HUDEP-2 (cell line): Measurements from ENCODE around the gene GADL1.

Experiments
- DNase-seq, 76 experiments: peaks; one replicate each; lab custom pipeline; 2025; ENCODE audit not compliant: unreplicated experiment in 76 of 76; lab: John Stamatoyannopoulos, UW

GADL1 gene

GRCh38 chr3:30698549-30698948, 195.9 kb downstream of the GADL1 start:
- no peak for DNase-seq

GRCh38 chr3:30696896-30697295, 197.6 kb downstream of the GADL1 start:
- DNase-seq: peak in 8 of 76 experiments; percentile 1 to 42 (median 10)

GRCh38 chr3:30696403-30696819, 198.1 kb downstream of the GADL1 start:
- DNase-seq: no peak

DNA sequence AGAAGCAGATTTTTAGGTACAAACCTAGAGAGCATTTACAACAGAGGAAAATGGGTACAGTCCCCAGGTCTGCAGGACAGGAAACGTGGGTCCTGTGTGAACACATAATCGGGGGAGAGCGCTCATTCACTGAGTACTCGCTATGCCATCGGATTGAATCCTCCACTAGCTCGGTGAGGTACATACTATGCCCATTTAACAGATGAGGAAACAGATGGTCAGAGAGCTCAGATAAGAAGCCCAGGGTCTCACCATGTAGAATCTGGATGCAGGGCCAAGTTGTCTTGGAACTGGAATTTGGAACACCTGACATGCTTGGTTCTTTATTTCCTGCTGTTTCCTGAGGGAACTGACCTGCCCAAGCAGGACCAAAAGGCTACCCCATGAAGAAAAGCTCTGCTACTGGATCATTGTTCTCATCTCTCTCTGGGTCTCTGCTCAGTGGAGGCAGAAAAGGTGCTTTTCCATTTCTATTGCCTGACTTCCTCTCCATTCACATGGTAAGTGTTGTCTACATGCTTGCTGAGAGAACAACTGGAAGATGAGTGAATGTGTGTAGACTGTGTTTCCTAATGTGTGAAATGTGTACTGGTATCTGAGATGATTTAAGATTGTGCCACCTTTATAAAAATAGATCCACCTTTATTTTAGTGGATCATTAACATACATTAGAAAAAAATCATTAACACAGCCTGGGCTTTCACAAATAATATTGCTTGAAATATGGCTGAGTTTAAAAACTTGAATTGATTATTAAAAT, 199.0 kb downstream of the GADL1 start:
- DNase-seq: no peak

GRCh38 chr3:30694668-30695067, 199.8 kb downstream of the GADL1 start:
- DNase-seq: no peak

GRCh38 chr3:30694148-30694547, 200.3 kb downstream of the GADL1 start:
- no peak for DNase-seq

- peak in 37 of 76 experiments; percentile 1 to 64 (median 33) for DNase-seq
Observed at GRCh38 chr3:30693470-30694120, 200.9 kb downstream of the GADL1 start.

- no peak for DNase-seq
Observed at GRCh38 chr3:30692498-30693130, 201.8 kb downstream of the GADL1 start.

DNA sequence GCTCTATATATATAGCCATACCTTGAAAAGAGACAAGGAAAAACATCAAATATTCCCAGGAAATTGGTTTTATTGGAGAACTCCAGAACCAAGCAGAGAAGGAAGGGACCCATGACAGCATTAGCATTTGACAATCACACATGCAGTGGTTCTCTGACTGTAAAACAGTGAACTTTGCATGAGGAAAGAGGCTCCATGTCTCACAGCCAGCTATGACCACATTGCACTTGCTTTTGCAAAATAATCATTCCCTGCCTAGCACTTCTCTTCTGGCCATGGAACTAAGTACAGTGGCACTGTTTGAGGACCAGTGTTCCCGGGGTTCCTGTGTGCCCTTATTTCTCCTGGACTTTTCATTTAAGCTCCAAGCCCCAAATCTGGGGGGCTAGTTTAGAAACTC, 202.5 kb downstream of the GADL1 start:
- DNase-seq: no peak

DNA sequence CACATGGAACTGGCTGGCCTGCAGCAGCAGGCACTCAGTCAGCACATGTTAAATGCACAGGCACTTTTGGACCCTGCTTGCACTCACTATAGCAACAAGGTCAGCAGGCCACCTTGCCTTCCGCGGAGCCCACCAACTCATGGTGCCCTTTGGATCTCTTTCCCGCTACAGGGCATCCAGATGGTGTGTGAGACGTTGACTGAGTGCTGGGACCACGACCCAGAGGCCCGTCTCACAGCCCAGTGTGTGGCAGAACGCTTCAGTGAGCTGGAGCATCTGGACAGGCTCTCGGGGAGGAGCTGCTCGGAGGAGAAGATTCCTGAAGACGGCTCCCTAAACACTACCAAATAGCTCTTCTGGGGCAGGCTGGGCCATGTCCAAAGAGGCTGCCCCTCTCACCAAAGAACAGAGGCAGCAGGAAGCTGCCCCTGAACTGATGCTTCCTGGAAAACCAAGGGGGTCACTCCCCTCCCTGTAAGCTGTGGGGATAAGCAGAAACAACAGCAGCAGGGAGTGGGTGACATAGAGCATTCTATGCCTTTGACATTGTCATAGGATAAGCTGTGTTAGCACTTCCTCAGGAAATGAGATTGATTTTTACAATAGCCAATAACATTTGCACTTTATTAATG, 203.1 kb downstream of the GADL1 start:
- no peak for DNase-seq

DNA sequence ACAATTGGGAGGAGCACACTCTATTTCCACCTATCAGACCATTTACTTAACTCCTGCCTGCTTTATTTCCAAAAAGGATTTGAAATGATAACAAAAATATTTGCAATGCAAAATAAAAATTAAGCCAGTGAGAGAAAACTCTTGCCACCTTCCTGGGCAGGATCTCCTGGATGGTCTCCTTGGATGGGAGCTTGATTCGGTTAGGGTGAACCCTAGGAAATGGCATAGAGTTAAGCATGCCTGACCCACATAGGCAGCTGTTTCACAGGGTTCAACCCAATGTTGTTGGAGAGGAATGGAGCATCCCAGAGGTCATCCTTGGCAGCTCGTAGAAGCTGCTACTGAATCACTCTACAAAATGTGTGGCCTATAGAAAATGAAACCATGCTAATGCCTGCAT, 204.3 kb downstream of the GADL1 start:
- DNase-seq: no peak

- peak in 1 of 76 experiments; percentile 23 for DNase-seq
Observed at GRCh38 chr3:30688776-30689641, 205.5 kb downstream of the GADL1 start.

DNA sequence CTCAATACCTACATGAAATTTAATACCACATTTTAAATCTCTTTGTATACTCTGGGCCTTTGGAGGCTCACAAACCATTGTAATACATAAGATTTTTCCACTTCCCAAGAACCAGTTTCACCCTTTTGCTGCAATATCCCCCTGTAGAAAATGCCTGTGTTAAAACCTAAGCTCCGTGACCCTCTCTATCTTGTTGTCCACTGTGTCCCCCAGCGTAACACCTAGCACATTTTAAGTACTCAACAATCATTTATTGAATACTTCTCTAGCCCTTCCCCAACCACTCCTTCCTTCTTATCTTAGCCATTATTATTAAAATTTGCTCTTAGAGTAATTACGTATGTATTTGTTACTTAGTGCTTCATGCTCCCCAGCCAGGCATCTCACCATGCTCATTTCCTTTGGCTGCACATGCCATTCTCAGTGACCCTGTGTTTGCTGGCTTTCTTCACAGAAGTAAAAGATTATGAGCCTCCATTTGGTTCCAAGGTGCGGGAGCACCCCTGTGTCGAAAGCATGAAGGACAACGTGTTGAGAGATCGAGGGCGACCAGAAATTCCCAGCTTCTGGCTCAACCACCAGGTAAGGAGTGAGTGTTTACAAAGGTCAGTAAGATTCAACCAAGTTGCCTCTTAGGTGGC, 206.4 kb downstream of the GADL1 start:
- DNase-seq: no peak

GRCh38 chr3:30686799-30687198, 207.7 kb downstream of the GADL1 start:
- DNase-seq: no peak

DNA sequence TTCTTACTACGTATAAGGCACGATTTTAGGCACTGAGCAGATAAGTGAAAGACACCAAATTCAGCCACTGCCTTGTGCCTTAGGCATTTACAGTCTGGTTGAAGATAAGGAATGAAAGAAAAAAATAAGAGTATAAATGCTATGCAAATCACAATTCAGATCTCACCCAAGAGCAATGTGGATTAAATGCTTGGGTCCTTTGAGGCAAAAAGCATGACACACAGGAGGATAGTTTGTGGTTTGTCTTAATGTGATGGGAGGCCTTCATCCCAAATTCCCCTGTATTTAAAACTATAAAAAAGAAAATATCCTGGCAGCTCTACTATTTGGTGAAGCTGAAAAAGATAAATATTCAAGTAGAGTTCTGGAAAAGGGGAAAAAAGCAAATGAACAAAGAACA, 208.3 kb downstream of the GADL1 start:
- no peak for DNase-seq

DNA sequence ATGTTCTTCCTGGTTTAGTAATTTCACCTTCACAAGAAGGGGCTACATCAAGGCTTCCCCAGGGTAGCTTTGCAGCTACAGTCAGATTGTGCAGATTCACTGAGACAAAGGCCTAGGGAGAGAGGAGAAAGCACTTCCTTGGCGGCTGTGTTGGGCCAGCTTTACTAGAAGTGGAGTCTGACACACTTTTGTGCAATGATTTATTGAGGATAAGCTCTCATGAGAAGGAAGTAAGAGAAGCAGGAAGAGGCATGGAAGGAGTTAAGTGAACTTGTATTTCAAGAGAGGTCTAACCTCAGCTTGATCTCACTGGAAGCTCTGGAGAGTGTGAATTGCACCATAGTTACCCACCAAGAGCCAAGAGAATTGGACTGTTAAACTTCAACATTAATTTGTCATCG, 209.2 kb downstream of the GADL1 start:
- no peak for DNase-seq

GRCh38 chr3:30684356-30684755, 210.1 kb downstream of the GADL1 start:
- no peak for DNase-seq

GRCh38 chr3:30683769-30684168, 210.7 kb downstream of the GADL1 start:
- DNase-seq: no peak

- DNase-seq: no peak
Observed at GRCh38 chr3:30682434-30683155, 211.9 kb downstream of the GADL1 start.
